ENCODE data around the gene SLCO3A1.

SLCO3A1 gene

GRCh38 chr15:92152983-92153382, 299.5 kb downstream of the SLCO3A1 start:
- H3K4me3 ChIP-seq (ENCODE audit: low read depth, low read length) = no peak overlapping the region

DNA sequence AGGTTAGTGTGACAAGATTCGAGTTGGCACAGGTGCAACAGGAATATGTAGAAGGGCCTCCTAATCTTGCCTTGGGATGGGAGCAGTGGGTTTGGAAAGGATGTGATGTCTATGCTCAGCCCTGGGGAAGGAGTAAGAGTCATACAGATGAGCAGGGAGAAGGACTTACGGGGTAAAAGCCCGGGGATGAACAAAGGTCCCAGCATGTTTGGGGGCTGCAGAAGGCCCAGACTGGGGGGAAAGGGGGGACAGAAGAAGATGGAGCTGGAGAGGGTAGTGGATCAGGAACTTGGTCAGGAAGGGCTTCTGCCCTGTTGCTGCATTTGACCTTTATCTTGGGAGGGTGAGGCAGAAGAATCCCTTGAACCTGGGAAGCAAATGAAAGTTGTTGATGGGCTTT, 300.1 kb downstream of the SLCO3A1 start:
- H3K4me3 ChIP-seq (ENCODE audit: low read depth, low read length) = no peak overlapping the region

GRCh38 chr15:92155934-92156333, 302.4 kb downstream of the SLCO3A1 start:
- no peak overlapping the region for H3K4me3 ChIP-seq (ENCODE audit: low read depth, low read length)

DNA sequence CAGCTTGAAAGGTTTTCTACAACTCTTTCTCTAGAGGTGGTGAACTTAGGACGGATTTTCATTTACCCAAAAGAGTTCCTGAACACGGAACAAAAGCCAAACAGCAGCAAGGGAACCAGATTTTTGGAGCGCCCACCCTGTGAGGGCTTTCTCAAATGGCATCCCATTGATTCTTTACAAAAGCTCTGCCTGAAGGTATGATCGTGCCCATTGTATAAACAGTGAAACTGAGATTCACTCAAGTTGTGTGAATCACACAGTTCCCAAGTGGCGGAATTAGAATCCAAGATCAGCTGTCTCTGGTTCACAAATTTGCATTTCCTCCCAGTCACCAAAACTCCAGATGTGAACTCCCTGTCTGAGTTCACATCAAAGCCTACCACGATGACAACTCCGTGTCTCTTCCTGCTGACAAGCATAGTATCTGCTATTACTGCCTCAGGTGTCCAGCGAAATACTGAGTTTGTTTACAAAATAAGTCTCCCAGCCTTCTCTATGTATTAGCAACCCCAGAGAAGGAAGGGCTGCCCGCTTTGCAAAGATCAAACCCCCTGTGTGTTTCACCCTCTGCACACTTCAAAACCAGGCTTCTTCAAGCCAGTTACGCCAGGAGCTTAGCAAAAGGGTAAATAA, 304.3 kb downstream of the SLCO3A1 start:
- H3K4me3 ChIP-seq (ENCODE audit: low read depth, low read length) = no peak overlapping the region

DNA sequence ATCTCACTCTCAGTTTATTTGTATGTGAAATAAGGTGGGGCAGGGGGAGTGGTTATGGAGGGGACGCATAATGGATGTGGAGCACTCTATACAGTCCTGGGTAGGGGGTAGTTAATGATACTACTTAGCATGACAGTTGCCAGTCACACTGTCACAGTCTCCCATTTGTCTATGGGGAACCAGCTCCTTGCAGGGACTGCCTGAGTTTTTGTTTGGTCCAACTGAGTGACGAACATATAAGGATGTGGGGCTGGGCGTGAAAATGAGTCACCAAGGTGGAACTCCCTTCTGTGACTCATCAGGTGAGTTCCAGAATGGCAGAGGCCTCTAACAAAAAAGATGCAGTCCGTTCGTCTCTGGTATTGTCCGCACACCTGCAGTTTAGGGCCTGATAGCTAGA, 304.9 kb downstream of the SLCO3A1 start:
- H3K4me3 ChIP-seq (ENCODE audit: low read depth, low read length) = no peak overlapping the region

DNA sequence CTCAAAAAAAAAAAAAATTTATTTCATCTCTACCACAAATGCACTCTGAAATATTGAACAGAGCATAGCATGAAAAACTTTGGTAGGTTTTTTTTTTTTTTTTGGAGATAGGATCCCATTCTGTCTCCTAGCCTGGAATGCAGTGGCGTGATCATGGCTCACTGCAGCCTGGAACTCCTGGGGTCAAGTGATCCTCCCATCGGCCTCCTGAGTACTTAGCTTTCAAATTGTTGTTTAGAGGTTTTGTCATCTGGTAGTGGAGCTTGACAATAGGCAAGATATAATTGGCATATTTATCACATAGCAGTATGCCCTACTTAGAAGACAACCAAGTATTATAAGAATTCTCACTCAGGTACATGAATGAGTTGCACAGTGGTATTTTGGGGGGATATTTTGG, 306.0 kb downstream of the SLCO3A1 start:
- H3K4me3 ChIP-seq (ENCODE audit: low read depth, low read length) = no peak overlapping the region

- no peak overlapping the region for H3K4me3 ChIP-seq (ENCODE audit: low read depth, low read length)
Observed at GRCh38 chr15:92159906-92160841, 306.7 kb downstream of the SLCO3A1 start.

- H3K4me3 ChIP-seq (ENCODE audit: low read depth, low read length) = no peak overlapping the region
Observed at GRCh38 chr15:92161039-92161670, 307.6 kb downstream of the SLCO3A1 start.

- no peak overlapping the region for H3K4me3 ChIP-seq (ENCODE audit: low read depth, low read length)
Observed at GRCh38 chr15:92162657-92163056, 309.1 kb downstream of the SLCO3A1 start.

DNA sequence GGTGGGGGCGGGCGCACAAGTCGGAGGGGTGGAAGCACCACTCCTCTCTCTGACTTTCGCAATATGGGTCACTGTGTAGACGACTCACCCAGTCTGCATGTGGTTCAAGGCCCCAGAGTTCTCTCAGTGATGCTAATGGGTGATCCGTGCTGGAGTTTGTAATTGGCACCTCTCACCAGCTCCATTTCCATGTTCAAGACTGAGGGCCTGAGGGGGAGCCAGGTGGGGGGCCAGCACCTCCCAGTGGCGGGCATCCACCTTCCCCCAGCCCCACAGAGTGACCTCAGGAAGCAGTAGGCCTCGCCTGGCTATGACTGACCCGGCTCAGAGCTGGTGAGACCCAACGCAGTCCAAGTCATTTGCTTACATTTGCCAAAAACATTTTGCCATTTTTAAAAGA, 310.1 kb downstream of the SLCO3A1 start:
- H3K4me3 ChIP-seq (ENCODE audit: low read depth, low read length) = no peak overlapping the region

- no peak overlapping the region for H3K4me3 ChIP-seq (ENCODE audit: low read depth, low read length)
Observed at GRCh38 chr15:92164327-92165000, 311.0 kb downstream of the SLCO3A1 start.

- no peak overlapping the region for H3K4me3 ChIP-seq (ENCODE audit: low read depth, low read length)
Observed at GRCh38 chr15:92165001-92165346, 311.5 kb downstream of the SLCO3A1 start.

GRCh38 chr15:92166029-92166428, 312.5 kb downstream of the SLCO3A1 start:
- H3K4me3 ChIP-seq (ENCODE audit: low read depth, low read length) = no peak overlapping the region

- H3K4me3 ChIP-seq (ENCODE audit: low read depth, low read length) = no peak overlapping the region
Observed at GRCh38 chr15:92166751-92167405, 313.4 kb downstream of the SLCO3A1 start.

GRCh38 chr15:92167451-92167850, 313.9 kb downstream of the SLCO3A1 start:
- H3K4me3 ChIP-seq (ENCODE audit: low read depth, low read length) = no peak overlapping the region

DNA sequence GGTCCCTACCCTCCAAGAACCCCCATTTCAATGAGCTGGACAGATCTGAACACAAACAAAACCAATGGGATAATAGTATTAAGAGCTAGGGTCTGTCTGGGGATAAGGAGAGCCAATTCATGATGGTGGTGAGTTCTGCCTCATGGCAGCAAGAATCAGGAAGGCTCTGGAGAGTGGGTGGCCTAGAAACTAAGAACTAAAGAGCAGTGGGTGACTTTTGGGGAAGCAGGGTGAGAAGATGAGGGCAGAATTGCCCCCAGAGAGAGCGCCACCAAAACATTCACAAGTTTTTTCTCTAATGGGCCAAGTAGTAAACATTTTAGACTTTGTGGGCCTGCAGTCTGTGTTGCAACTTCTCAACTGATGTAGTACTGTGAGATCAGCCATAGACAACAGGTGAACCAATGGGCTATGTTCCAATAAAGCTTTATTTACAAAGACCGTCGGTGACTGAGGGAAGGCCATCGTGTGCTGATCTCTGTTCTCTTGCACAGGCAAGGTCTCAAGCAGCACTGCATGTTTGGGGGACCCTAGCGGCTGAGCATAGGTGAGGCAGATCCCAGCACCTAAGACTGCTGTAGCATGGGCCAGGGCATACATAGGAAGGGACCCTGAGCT, 314.7 kb downstream of the SLCO3A1 start:
- no peak overlapping the region for H3K4me3 ChIP-seq (ENCODE audit: low read depth, low read length)

GRCh38 chr15:92170897-92171296, 317.4 kb downstream of the SLCO3A1 start:
- no peak overlapping the region for H3K4me3 ChIP-seq (ENCODE audit: low read depth, low read length)

DNA sequence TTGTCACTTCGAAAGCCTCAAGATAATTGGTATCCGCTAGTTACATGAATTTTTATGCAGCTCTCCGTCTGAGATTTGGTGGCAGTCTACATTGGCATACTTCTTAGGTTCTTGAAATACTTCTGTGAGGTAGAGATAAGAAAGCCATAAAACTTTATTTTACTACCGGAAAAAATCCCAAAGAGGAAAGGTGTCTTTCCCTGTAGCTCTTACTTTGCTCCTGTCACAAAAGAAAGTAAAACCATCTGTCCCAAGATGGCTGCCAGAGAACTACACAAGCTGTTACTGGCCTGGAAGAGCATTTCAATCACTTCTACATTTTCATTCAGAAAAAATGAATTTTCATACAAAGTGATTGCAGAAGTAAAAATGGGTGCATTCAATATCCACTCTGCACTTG, 325.4 kb downstream of the SLCO3A1 start:
- no peak overlapping the region for H3K4me3 ChIP-seq (ENCODE audit: low read depth, low read length)

GRCh38 chr15:92184142-92184541, 330.6 kb downstream of the SLCO3A1 start:
- H3K4me3 ChIP-seq (ENCODE audit: low read depth, low read length) = no peak overlapping the region

DNA sequence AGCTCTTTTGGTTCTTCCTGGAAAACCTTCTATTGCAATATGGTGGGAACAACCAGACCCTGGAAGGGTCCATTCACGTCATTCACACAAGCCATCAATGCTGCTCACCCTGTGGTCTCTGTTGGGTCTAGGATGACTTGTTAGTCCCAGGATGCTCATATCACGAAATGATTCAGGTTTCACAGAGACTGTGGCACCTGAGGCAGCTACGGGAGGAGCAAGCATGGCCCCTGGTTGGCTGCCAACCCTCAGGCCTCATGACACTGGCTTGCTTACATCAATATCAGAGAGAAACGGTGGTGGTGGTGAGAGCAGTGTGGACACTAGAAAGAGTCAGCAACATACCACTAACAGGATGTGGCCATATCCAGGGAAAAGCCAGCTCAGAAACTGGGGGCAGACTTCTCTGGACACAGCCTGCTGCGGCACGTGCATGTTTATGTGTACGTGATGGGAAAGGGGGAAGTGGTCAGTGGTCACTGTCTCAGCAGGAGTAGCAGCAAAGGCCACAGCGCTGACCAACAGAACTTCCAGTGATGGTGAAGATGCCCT, 331.2 kb downstream of the SLCO3A1 start:
- H3K4me3 ChIP-seq (ENCODE audit: low read depth, low read length) = no peak overlapping the region
